Adipocyte (in vitro differentiated cells): ENCODE data around the gene NPHS1.
A peak's percentile ranks its signal among the peaks of the same experiment; 100 is the strongest.

ENCODE experiments used
- DNase-seq: peaks from one replicate; pipeline ENCODE4 v3.0.0-alpha.2; 2015; ENCODE audit warnings: low read depth
- H3K27me3 ChIP-seq: replicated peaks from 2 replicates; pipeline ENCODE4 v1.7.0; 2013; ENCODE audit warnings: mild to moderate bottlenecking, low read length, moderate library complexity; ENCODE audit not compliant: control insufficient read depth, insufficient read depth
- H3K36me3 ChIP-seq: 2 replicates; pipeline ENCODE4 v1.7.0; 2013; ENCODE audit warnings: low read length, mild to moderate bottlenecking, moderate library complexity; ENCODE audit not compliant: control insufficient read depth, insufficient read depth, severe bottlenecking
- H3K4me1 ChIP-seq: 2 replicates; pipeline ENCODE4 v1.7.0; 2013; ENCODE audit warnings: mild to moderate bottlenecking, low read length, moderate library complexity; ENCODE audit not compliant: control insufficient read depth, insufficient read depth
- H3K4me3 ChIP-seq: 2 replicates; pipeline ENCODE4 v1.7.0; 2013; ENCODE audit warnings: mild to moderate bottlenecking, low read length, moderate library complexity
- H3K9ac ChIP-seq: 2 replicates; pipeline ENCODE4 v1.7.0; 2013; ENCODE audit warnings: mild to moderate bottlenecking, low read length, moderate library complexity
- H3K9me3 ChIP-seq: 2 replicates; pipeline ENCODE4 v1.7.0; 2013; ENCODE audit warnings: mild to moderate bottlenecking, low read length, moderate library complexity; ENCODE audit not compliant: control insufficient read depth

The NPHS1 gene

DNA sequence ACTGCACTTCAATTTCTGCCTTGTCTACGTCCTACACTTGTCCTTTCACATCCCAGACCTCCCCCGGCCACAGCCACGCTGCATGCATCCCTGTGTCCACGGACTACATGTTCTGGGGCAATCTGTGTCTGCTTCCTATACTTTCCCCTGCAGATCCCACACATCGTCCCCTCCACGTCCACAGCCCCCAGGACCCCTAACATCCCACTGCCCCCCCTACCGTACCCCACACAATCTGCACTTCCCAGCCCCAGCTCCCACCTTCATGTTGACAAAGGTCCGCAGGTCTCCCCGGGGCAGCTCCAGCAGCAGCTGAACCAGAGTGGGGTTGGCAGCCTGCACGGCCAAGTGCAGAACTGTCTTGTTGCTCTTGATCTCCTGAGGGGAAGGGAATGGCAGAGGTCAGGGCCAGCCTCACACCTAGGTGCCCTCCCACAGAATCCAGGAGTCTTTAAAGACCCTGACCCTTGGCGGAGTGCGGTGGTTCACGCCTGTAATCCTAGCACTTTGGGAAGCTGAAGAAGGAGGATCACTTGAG, 37.9 kb upstream of the NPHS1 start:
- Histone ChIP-seq H3K9ac (no peak overlapping the region), H3K36me3 (peaks cover 47% of the 10 kb centered on the region)
- no peak for DNase-seq

DNA sequence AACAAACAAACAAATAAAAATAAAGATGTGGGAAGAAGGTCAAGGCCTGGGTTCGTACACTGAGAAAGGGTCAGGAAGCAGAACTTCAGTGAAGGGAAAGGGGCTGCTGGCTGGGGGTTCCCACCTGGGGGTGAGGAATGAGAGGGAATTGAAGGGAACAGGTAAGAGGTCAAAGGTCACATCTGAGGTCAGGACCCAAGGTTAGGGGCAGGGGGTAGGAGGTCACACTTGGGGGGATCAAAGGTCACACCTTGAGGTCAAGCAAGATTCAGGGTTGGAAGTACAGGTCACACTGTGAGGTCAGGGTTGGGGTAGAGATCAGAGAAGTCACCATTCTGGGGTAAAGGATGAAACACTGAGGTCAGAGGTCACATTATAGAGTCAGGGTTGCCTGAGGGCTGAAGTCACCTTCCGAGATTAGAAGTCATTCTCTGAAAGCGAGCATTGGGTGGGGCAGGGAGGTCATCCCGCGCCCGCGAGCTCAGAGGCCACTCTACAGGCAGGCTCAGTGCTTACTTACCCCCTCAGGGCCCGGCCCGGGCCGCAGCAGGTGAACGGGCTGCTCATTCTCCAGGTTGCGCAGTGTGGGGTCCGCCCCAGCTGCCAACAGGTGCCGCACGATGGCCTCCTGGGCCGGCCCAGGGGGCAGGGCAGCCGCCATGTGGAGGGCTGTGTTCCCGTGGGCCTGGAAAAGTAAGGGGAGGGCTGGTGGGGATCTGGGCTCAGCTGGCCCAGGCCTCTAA, 37.2 kb upstream of the NPHS1 start:
- Histone ChIP-seq H3K4me1 (no peaks in the 10 kb centered on the region), H3K36me3 (peaks cover 43% of the 10 kb centered on the region), H3K4me3 (no peak overlapping the region), H3K9ac (no peak overlapping the region), H3K9me3 (no peaks in the 10 kb centered on the region), H3K27me3 (no peaks in the 10 kb centered on the region)
- no peak for DNase-seq

More for the DNA sequence above, 37.9 kb upstream of the NPHS1 start:
- no peaks in the 10 kb centered on the region for H3K9me3 ChIP-seq
- no peak overlapping the region for H3K4me3 ChIP-seq
- no peaks in the 10 kb centered on the region for H3K27me3 ChIP-seq
- no peaks in the 10 kb centered on the region for H3K4me1 ChIP-seq

DNA sequence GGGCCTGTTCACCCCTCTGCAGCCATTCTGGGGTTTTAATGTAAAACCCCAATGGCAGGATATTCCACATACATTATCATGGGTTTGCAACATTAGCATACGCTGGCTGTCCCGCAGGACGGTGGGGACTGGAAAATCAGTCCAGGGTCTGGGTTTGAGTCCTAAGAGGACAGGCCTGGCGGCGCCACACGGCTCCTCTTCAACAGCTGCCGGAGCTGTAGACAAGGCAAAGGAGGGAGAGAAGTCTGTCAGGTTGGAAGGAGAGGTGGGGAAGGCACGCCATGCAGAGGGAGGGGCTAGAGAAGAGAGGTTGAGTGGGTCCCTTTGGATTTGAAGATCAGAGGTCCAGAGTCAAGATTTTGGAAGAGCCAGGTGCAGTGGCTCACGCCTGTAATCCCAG, 36.1 kb upstream of the NPHS1 start:
- H3K4me1 ChIP-seq = no peaks in the 10 kb centered on the region
- H3K9ac ChIP-seq = no peak overlapping the region
- DNase-seq = no peak
- H3K36me3 ChIP-seq = peaks cover 38% of the 10 kb centered on the region
- H3K27me3 ChIP-seq = no peaks in the 10 kb centered on the region
- H3K9me3 ChIP-seq = no peaks in the 10 kb centered on the region
- no peak overlapping the region for H3K4me3 ChIP-seq

DNA sequence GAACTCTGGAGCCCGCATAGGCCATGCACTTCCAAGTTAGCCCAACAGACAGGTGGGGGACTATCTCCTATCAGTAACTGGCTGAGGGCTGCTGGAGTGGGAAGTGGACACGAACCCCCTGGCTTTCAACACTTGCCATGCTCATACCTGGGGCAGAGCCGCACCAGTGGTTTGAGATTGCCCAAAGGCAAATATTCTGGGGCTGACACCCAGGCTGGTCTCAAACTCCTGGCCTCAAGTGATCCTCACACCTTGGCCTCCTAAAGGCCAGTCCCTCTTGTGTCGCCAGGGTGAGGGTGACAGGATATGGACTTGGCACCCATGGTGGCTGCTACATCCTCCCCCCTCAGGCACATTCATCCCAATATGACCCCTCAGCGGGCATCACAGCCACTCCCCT, 34.9 kb upstream of the NPHS1 start:
- no peaks in the 10 kb centered on the region for H3K27me3 ChIP-seq

DNA sequence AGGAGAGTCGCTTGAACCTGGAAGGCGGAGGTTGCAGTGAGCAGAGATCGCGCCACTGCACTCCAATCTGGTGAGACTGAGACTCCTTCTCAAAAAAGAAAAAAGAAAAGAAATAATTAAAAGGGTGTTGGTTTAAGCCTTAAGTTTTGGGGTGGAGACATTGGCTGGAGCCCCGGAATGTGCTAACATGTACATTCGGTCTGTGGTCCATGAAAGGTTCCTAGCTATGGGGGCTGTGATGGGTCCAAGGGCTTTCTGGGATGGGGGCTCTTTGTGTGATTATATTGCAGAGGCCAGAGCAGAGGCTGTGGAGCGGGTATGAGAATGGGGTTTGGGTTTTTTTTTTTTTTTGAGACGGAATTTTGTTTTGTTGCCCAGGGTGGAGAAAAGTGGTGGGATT, 33.6 kb upstream of the NPHS1 start:
- Histone ChIP-seq H3K9ac (no peak overlapping the region), H3K27me3 (no peaks in the 10 kb centered on the region), H3K4me1 (no peaks in the 10 kb centered on the region), H3K9me3 (no peaks in the 10 kb centered on the region), H3K4me3 (no peak overlapping the region), H3K36me3 (peaks cover 28% of the 10 kb centered on the region)
- no peak for DNase-seq

More for the DNA sequence above, 34.9 kb upstream of the NPHS1 start:
- Histone ChIP-seq H3K9me3 (no peaks in the 10 kb centered on the region), H3K4me1 (no peaks in the 10 kb centered on the region), H3K9ac (no peak overlapping the region), H3K36me3 (peaks cover 28% of the 10 kb centered on the region), H3K4me3 (no peak overlapping the region)
- no peak for DNase-seq

DNA sequence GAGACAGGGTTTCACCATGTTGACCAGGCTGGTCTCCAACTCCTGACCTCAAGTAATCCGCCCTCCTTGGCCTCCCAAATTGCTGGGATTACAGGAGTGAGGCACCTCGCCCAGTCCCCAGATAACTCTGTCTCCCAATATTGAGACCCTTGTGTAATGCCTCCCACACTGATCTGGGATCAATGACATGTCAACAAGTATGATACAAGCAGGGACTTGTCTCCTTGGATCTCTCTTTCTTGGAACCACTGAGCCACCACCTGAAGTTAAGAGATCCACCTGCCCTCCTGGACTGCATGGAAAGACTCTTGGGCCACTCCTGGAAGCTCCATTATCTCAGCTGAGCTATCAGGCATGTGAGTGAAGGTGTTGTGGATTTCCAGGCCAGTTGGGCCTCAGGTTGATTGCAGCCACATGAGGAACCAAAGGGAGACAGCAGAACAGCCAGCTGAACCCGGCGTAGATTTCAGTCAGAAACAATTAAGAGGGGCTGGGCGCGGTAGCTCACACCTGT, 33.0 kb upstream of the NPHS1 start:
- no peak overlapping the region for H3K9ac ChIP-seq
- DNase-seq = no peak
- no peak overlapping the region for H3K4me3 ChIP-seq
- no peaks in the 10 kb centered on the region for H3K27me3 ChIP-seq
- peaks cover 26% of the 10 kb centered on the region for H3K36me3 ChIP-seq
- no peaks in the 10 kb centered on the region for H3K4me1 ChIP-seq
- H3K9me3 ChIP-seq = no peaks in the 10 kb centered on the region

DNA sequence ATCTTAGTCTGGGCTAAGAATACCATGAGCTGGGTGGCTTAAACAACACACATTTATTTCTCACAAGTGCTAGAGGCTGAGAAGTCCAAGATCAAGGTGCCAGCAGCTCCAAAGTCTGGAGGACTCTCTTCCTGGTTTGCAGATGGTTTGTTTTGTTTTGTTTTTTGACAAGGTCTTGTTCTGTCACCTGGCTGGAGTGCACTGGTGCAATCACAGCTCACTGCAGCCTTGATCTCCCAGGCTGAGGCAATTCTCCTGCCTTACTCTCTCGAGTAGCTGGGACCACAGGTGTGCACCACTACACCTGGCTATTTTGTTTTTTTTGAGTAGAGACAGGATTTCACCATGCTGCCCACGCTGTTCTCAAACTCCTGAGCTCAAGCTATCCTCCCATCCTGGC, 31.6 kb upstream of the NPHS1 start:
- H3K4me1 ChIP-seq = peaks cover 3% of the 10 kb centered on the region
- no peak overlapping the region for H3K9ac ChIP-seq
- no peak for DNase-seq
- no peak overlapping the region for H3K4me3 ChIP-seq
- no peaks in the 10 kb centered on the region for H3K27me3 ChIP-seq
- H3K9me3 ChIP-seq = no peaks in the 10 kb centered on the region
- H3K36me3 ChIP-seq = peaks cover 12% of the 10 kb centered on the region

DNA sequence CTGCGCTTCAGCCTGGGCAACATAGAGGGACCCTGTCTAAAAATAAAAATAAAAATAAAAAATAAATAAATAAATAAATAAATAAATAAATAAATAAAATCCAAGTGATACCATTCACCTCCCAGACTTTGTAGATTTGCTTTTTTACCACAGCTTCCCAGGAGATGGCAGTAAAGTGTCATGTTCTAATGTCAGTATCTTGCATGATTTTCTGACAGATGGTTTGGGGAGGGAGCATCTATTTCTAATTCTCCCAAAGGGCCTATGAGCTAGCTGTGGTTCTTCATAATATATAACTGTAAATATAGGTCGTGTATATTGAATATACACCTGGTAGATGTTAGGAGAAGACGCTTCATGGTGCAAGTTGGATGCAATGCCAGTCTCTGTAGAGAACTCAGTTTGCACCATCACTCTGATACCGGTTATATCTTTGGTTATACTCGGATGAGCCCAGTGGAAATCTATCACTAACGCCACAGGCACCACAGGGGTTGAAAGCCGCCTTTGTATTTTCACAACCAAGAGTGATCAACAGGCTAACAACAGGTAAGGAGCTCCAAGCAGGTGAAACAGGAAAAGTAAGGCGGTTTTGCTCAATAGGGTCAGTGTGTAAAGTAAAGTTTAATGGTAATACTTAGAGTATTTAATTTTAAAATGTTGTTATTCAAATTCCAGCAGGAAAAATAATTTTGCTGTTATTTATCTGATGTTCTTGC, 30.0 kb upstream of the NPHS1 start:
- DNase-seq = peak; percentile 89

DNA sequence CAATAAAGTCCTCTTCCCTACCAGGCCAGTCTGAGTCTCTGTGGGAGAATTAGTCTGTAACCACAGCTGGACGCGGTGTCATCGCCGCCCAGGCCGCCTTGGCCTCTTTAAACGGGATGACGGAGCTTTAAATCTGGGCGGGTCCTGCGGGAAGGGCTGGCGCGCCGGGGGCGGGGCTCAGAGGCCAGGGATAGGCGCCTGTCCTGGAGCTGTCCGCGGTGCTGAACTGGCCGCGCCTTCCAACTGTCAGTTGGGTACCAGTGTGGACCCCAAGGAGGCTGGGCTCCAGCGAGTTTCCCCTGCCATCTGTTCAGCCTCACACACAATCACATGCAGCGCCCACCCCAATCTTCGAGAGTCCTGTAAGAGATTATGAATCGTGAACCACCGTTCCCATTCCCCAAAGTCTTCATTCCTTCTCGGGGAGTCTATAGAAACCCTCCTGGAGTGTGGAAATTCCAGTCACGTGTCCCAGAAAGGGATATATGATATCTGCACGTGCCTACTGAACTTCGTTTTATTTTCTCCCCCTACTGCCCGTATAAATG, 27.5 kb upstream of the NPHS1 start:
- peak; percentile 96 for DNase-seq
- Histone ChIP-seq H3K4me3 (no peak overlapping the region), H3K9me3 (no peaks in the 10 kb centered on the region), H3K9ac (peak overlapping the region; percentile 29), H3K4me1 (peaks cover 3% of the 10 kb centered on the region), H3K27me3 (peaks cover 5% of the 10 kb centered on the region), H3K36me3 (no peaks in the 10 kb centered on the region)

More for the DNA sequence above, 30.0 kb upstream of the NPHS1 start:
- peaks cover 5% of the 10 kb centered on the region for H3K27me3 ChIP-seq
- peaks cover 3% of the 10 kb centered on the region for H3K4me1 ChIP-seq
- H3K9ac ChIP-seq = peak overlapping the region; percentile 4
- H3K9me3 ChIP-seq = no peaks in the 10 kb centered on the region
- no peak overlapping the region for H3K4me3 ChIP-seq
- no peaks in the 10 kb centered on the region for H3K36me3 ChIP-seq

DNA sequence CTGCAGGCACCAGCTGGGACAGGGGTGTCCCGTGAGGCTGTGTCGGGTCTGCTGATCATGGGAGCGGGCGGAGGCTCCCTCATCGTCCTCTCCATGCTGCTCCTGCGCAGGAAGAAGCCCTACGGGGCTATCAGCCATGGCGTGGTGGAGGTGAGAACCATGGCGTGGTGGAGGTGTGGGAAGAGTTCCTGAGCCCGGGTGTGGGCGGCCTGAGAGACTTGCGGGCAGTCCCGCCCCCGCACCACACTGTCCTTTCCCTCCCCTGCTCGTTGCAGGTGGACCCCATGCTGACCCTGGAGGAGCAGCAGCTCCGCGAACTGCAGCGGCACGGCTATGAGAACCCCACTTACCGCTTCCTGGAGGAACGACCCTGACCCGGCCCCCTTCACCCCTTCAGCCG, 26.8 kb upstream of the NPHS1 start:
- Histone ChIP-seq H3K4me1 (peaks cover 3% of the 10 kb centered on the region), H3K36me3 (no peaks in the 10 kb centered on the region), H3K9ac (peak overlapping the region; percentile 29), H3K4me3 (no peak overlapping the region), H3K27me3 (peaks cover 5% of the 10 kb centered on the region), H3K9me3 (no peaks in the 10 kb centered on the region)
- DNase-seq = no peak

DNA sequence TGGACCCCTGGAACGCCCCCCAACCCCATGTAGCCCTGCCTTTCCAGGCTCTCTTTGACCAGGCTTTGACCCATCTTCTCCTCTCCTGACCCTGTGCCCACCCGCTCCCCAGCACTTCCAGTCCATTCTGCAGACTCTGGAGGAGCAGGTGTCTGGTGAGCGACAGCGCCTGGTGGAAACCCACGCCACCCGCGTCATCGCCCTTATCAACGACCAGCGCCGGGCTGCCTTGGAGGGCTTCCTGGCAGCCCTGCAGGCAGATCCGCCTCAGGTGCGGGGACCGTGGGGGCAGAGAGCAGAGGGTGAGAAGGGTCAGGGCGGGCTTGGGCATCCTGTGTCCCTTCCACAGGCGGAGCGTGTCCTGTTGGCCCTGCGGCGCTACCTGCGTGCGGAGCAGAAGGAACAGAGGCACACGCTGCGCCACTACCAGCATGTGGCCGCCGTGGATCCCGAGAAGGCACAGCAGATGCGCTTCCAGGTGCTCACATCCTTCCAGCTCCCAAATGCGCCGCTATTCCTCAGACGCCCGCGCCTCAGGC, 22.2 kb upstream of the NPHS1 start:
- no peak for DNase-seq
- H3K9ac ChIP-seq = no peak overlapping the region
- peaks cover 23% of the 10 kb centered on the region for H3K27me3 ChIP-seq
- no peaks in the 10 kb centered on the region for H3K36me3 ChIP-seq
- H3K4me3 ChIP-seq = no peak overlapping the region
- H3K4me1 ChIP-seq = peaks cover 5% of the 10 kb centered on the region
- no peaks in the 10 kb centered on the region for H3K9me3 ChIP-seq
